Cardiac muscle cell (in vitro differentiated cells and primary cell): ENCODE results near the gene ARHGAP15. TPM values are rescaled to one million over a fixed set of nuclear protein-coding genes. Genes with fewer than 3 reads are reported as not detected.

Experiments
- DNase-seq, 2 donors: peaks; one replicate each; pipeline versions ENCODE4 v3.0.0 to v3.0.0-alpha.2; 2010 to 2017; ENCODE audit warnings: low read depth in 1 of 2, low spot score in 1 of 2
- H3K27ac ChIP-seq: fragments of 200-600 bp; sonication (generic); 2 replicates; pipeline ENCODE4 v1.5.1; 2016
- H3K27me3 ChIP-seq: fragments of 200-600 bp; sonication (generic); 2 replicates; pipeline ENCODE4 v1.6.0; 2016; ENCODE audit warnings: control low read depth
- H3K36me3 ChIP-seq: fragments of 200-600 bp; sonication (generic); 2 replicates; pipeline ENCODE4 v1.5.1; 2016; ENCODE audit warnings: control low read depth
- H3K4me1 ChIP-seq: fragments of 200-600 bp; sonication (generic); 2 replicates; pipeline ENCODE4 v1.8.1; 2017; ENCODE audit warnings: low read depth, mild to moderate bottlenecking, mixed run types
- H3K4me3 ChIP-seq: fragments of 200-600 bp; sonication (generic); 2 replicates; pipeline ENCODE4 v1.5.1; 2016; ENCODE audit warnings: mild to moderate bottlenecking
- H3K9me3 ChIP-seq: fragments of 200-600 bp; sonication (generic); 2 replicates; pipeline ENCODE4 v1.5.1; 2017; ENCODE audit warnings: low read depth, mild to moderate bottlenecking, control low read depth
- polyA plus RNA-seq: library from polyadenylated mRNA; unstranded; fragments of >200 nt; fragmentation: Nextera tagmentation; extraction: Ambion mirVana; gene quantifications from 2 replicates; pipeline ENCODE4 v1.2.1, GENCODE V29; 2016
- total RNA-seq: library from RNA; depleted of rRNA; stranded (reverse); fragments of >200 nt; gene quantifications from 2 replicates; pipeline ENCODE4 v1.2.3, GENCODE V29; 2016
- TF ChIP-seq, protein P1 (sequence below): IDR thresholded peaks from 2 replicates; pipeline ENCODE4 v1.5.1; 2012; ENCODE audit warnings: low read depth, mild to moderate bottlenecking, low read length

The ARHGAP15 gene
- total and polyA plus RNA-seq, 2 experiments from 2014 or later, result not detected

DNA sequence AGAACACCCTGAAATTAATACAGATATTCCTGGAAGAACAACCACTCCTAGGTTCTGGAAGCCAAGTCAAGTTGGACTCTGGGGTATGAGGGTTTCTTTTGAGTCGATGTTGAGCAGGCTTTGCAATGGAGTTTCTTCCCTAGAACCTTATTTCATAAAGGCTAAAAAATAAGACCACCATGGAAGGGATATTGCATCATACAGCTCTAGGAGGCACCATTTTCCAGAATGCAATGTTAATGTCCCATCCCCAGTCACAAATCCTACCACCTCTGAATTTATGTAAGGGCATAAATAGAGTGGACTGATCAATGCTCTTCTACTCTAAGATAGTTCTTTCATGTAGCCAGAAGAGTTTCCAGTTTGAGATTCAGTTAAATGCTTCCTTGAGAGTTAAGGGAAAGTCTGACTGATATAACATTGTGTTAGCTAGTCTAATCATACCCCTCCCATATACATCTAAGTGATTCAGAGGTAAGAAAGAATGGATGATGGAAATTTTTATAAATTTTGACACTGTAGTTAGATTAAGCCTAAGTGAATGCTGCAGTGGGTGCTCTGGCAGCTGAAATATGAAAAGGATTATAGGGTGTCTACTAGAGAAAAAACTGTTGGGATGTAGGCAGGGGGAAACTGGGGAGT lies 22.0 kb downstream of the ARHGAP15 start:
- H3K9me3 ChIP-seq, result no peaks in the 10 kb centered on the region
- no peaks in the 10 kb centered on the region for H3K27me3 ChIP-seq
- H3K27ac ChIP-seq, result no peak overlapping the region
- TF ChIP-seq, protein P1, sequence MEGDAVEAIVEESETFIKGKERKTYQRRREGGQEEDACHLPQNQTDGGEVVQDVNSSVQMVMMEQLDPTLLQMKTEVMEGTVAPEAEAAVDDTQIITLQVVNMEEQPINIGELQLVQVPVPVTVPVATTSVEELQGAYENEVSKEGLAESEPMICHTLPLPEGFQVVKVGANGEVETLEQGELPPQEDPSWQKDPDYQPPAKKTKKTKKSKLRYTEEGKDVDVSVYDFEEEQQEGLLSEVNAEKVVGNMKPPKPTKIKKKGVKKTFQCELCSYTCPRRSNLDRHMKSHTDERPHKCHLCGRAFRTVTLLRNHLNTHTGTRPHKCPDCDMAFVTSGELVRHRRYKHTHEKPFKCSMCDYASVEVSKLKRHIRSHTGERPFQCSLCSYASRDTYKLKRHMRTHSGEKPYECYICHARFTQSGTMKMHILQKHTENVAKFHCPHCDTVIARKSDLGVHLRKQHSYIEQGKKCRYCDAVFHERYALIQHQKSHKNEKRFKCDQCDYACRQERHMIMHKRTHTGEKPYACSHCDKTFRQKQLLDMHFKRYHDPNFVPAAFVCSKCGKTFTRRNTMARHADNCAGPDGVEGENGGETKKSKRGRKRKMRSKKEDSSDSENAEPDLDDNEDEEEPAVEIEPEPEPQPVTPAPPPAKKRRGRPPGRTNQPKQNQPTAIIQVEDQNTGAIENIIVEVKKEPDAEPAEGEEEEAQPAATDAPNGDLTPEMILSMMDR, result no peak
- H3K4me3 ChIP-seq, result no peak overlapping the region
- H3K36me3 ChIP-seq, result no peaks in the 10 kb centered on the region
- no peaks in the 10 kb centered on the region for H3K4me1 ChIP-seq
- DNase-seq, result no peak

DNA sequence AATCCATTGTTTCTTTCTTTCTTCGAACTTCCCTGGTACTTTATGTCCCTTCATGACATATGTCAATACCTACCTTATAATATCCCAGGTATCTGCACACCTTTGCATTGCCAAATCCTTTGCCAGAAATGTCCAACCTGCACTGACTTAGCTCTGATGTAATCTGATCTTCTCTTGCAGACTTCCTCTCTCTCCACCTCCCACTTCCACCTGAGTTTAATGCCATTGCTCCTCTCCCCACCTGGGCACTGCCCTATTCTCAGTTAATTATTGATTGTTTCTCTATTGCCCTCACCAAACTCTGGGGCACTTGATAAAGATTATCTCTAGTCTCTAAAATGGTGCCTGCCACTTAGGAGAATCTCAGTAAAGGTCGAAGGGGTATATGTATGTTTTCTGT lies 23.0 kb downstream of the ARHGAP15 start:
- no peak for DNase-seq
- TF ChIP-seq, protein P1, result no peak
- Histone ChIP-seq H3K36me3 (no peaks in the 10 kb centered on the region), H3K4me3 (no peak overlapping the region), H3K4me1 (no peaks in the 10 kb centered on the region), H3K27ac (no peak overlapping the region), H3K27me3 (no peaks in the 10 kb centered on the region), H3K9me3 (no peaks in the 10 kb centered on the region)

DNA sequence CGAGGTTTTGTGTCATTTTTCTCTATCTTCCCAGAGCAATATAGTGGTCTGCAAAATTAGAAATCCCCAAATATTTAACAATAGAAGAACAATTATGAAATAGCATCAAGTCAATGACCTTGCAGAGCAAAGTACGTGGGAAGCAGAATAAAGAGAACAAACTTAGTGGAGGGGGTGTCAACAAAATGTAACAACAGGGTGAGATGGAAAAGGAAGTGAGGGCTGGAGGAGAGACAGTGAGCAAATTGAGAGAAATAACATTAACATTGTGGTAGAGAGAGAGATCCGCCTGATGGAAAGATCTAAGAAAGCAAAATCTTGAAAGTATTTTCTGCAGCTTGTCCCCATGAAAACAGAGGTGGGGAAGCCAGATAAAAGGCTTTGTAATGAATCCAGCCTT lies 23.4 kb downstream of the ARHGAP15 start:
- TF ChIP-seq, protein P1, result no peak
- H3K27ac ChIP-seq, result no peak overlapping the region
- H3K36me3 ChIP-seq, result no peaks in the 10 kb centered on the region
- H3K4me3 ChIP-seq, result no peak overlapping the region
- H3K4me1 ChIP-seq, result no peaks in the 10 kb centered on the region
- no peaks in the 10 kb centered on the region for H3K9me3 ChIP-seq
- no peaks in the 10 kb centered on the region for H3K27me3 ChIP-seq
- no peak for DNase-seq

DNA sequence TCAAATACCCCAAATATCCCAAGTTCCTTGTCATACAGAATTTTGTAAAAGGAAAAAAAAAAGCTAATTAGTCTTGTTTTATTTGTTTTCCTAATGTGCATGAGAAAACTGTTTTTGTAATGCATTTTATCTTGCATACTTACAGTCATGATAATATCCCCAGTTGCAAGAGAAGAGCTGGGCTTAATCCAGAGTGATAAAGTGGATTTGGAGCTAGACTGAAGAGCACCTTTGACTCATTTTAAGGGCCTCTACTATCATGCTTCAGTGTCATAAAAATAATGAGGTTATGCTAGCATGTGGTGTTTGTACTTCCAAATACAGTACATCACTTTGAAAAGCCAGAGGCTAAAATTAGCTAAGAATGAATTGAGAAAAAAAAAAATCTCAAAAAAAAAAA lies 26.4 kb downstream of the ARHGAP15 start:
- TF ChIP-seq, protein P1, result no peak
- H3K36me3 ChIP-seq, result no peaks in the 10 kb centered on the region
- no peaks in the 10 kb centered on the region for H3K9me3 ChIP-seq
- no peak for DNase-seq
- H3K4me3 ChIP-seq, result no peak overlapping the region
- H3K27me3 ChIP-seq, result no peaks in the 10 kb centered on the region
- H3K27ac ChIP-seq, result no peak overlapping the region
- H3K4me1 ChIP-seq, result no peaks in the 10 kb centered on the region

DNA sequence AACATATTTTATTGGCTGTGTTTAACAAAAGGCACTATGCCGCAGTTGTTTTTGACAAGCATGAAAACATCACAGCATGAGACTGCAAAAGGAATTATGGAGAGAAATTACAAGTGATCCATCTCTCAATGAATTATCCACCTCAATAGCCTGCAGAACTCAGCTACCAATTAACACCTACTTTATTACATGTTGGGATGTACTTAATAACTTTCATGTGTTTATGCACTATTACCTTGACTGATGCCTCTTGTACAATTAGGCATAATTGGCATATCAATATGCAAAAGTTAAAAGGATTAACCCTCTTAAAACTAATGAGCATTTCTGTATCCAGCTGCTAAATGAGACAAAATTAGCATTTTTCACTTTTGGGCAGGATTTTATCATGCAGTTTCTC lies 27.8 kb downstream of the ARHGAP15 start:
- H3K27ac ChIP-seq, result no peak overlapping the region
- no peaks in the 10 kb centered on the region for H3K27me3 ChIP-seq
- TF ChIP-seq, protein P1, result no peak
- no peak overlapping the region for H3K4me3 ChIP-seq
- H3K9me3 ChIP-seq, result no peaks in the 10 kb centered on the region
- DNase-seq, result no peak
- H3K36me3 ChIP-seq, result no peaks in the 10 kb centered on the region
- H3K4me1 ChIP-seq, result no peaks in the 10 kb centered on the region

DNA sequence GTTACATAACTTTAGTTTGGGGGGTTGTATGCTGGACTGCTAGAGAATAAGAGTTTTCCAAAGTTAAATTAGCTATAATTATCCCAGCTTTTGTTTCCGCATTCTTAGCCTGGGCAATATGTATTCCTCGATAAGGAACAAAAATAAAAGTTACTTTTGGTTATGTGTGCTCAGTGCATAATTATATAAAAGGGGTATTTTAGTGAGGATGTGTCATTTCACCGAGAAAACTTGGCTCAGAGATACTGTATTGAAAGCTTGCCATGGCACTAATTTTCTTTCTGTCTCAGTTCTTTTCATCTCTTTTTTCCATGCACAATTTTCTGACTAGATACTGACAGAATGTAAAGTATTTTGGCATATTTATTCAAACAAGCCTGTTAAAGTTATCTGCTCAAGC lies 28.2 kb downstream of the ARHGAP15 start:
- H3K27me3 ChIP-seq, result no peaks in the 10 kb centered on the region
- TF ChIP-seq, protein P1, result no peak
- H3K4me3 ChIP-seq, result no peak overlapping the region

More for the DNA sequence above, 28.2 kb downstream of the ARHGAP15 start:
- no peak for DNase-seq
- Histone ChIP-seq H3K27ac (no peak overlapping the region), H3K9me3 (no peaks in the 10 kb centered on the region), H3K36me3 (no peaks in the 10 kb centered on the region), H3K4me1 (no peaks in the 10 kb centered on the region)
